HL-60/S4 treated with retinoic acid at 250 ng/mL for 4 days and 3 days (cell line): Measurements from ENCODE around the gene FAM200B.

ENCODE experiments used
- in situ Hi-C: fragments of 300-500 bp; cut with MboI; formaldehyde crosslinking; loops from 2 replicates; pipeline ENCODE4 v1.7.0; 2022; ENCODE audit warnings: low sequenced_read_pairs

Gene FAM200B

DNA sequence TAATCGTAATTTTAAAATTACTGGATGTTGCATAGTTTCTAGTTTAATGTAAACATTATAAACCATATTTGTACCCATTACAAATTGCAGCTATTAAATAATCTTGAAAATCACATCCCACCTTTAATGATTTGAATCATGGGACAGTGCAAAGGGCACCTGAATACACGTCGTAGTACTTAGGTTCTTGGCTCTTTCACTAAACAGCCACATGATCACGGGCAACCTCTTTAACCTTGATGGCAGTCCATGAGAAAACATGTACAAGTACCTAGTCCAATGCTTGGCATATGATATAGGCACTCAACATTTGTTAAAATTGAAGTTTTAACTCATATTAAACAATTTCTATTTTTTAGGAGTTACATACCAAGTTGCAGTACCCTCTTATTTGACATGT, 14.6 kb upstream of the FAM200B start:
- in situ Hi-C loops: no loop called here

DNA sequence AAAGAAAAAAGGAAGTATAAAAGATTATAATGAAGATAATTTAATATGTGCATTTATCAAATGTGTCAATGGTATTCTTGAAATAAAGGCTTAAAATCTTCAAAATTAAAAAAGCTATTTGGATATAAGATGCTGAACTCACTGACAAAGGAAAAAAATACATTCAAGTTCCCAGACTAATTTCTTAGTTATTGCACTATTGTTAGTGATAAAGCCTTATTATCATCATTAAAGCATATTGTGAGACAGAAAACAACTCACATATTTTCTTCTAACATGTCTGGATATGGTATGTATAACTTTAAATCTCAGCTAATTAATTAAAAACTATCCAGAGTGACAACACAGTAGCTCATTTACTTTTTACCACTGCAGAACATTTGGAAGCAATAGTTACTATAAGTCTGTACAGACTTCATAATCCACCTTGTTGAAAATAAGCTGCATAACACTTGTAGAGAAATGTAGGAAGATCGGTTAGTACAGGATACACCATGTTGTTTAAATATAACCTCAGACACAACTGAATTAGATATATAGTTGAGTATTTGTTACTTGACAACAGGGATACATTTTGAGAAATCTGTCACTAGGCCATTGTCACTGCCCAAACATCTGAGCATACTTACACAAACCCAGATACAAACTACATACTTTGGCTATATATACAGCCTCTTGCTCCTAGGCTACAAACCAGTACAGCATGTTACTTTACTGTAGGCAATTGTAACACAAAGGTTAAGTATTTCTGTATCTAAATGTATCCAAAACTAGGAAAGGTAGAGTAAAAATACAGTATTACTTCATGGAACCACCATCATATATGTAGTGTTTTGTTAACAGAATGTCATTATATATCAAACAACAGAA, 12.8 kb upstream of the FAM200B start:
- in situ Hi-C loops: no loop called here

DNA sequence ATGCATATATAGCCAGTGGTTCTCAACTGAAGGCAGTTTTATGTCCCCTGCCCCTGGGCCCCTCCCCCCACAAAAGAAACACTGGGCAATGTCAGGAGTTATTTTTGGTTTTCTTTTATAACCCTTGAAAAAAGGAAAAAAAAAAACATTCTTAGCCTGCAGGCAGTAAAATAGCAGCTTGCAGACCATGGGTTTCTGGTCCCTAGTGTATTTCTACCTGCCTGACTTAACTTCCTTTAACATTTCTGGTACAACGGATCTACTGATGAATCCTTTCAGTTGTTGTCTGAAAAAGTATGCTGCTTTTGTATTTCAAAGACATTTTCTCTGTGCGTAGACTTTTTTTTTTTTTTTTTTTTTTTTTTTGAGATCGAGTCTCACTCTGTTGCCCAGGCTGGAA, 11.1 kb upstream of the FAM200B start:
- in situ Hi-C loops: no loop called here

DNA sequence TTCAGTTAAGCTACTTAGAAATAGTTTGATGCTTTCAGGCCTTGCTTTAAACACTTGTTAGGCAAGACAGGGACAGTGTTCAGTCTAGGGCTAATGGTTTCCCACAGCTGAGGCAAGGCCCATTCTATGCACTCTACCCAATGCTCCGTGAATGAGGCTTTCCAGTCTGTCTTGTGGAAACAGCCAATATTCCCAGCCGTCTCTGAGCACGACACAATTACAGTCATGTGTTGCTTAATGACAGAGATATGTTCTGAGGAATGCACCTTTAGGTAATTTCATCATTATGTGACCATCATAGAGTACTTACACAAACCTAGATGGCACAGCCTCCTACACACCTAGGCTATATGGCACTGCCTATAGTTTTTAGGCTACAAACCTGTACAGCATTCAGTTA, 9.5 kb upstream of the FAM200B start:
- in situ Hi-C loops: no loop called here

DNA sequence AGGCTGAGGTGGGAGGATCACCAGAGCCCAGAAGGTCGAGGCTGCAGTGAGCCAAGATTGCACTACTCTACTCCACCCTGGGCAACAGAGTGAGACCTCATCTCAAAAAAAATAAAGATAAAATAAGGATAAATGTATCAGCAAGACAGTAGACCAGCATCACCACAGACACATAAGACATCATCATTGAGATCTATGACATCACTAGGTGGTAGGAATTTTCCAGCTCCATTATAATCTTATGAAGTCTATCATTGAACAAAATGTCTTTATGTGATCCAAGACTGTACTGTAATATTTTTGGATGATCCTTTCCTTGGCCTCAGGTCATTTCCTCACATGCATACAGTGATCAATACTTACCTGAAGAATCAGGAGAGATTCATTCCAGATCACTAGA, 8.3 kb upstream of the FAM200B start:
- in situ Hi-C loops: no loop called here

DNA sequence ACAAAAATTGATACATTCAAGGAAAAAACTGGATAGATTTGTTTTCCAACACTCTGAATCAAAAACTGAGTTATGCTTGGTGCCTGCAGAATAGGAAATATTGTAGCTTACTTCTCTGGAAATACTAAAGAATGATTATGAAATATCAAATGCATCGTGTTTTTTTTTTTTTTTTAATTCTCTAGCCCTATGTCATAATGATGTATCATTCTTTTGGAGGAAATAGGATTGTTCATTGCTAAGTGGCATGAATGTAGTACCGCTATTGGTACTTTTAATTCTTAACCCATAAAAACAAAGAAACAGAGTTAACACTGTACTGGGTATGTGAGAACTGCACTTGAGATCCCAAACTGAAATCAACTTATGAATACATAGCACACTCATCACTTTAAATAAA, 7.6 kb upstream of the FAM200B start:
- in situ Hi-C loops: no loop called here

DNA sequence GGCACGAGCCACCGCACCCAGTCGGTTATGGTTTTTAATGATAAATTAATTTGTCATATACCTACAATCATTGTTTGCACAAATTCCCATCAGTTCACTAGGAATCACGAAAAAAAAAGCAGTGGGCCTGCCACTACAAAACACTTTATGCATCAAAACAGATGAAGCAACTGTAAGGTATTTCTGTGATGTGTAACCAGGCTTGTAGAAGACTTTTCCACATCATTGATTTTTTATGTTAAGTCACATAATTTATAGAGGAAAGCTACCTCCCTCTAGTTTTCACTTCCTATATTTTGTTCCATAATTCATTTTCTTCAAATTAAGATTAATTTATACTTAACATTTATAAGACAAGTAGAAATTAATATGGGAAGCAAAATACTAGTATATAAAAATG, 6.7 kb upstream of the FAM200B start:
- in situ Hi-C loops: no loop called here

DNA sequence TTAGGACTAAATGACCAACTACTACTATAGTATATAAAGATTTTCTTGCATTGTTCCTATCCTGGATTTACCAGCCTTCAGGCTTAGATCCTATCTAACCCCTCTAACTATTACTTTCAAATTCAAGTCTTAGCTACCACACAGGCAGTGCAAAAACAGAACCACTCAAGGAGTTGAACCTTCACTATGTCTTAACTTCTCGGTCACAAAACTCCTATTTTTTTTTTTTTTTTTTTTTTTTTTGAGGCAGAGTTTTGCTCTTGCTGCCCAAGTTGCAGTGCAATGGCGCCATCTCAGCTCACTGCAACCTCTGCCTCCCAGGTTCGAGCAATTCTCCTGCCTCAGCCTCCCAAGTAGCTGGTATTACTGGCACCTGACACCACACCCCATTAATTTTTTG, 6.3 kb upstream of the FAM200B start:
- in situ Hi-C loops: no loop called here

DNA sequence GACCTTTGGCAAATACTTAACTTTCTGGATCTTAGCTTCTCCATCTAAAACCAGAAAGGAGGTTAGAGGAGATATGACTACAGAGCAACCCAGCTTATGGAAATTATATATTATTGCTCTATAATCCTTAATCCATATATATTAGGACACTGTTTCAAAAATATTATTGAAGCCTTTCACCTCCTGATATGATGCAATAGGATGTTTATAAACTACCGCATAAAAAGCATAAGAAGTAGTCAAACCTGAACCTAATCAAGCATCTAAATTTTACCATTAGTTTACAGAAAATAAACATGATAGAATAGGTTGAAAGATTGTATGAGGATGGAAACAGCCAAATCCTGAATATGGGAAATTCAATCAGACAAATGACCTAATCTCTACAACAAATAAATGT, 5.6 kb upstream of the FAM200B start:
- in situ Hi-C loops: no loop called here

DNA sequence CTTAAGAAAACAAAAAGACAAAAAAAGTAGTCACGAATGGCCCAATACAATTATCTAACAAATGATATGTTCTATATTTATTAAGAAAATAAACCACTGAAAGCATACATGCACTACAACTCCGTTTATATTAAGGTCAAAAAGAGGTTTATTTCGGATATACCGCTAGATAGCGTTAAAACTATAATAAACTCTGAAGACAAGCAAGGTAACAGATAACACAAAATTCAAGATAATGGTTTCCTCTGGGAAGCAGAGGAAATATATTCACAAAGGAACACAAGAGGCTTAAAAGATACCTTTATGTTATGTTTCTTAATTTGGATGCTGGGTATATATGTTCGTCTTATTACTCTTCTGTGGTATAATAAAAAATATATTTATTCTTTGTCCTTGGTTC, 4.7 kb upstream of the FAM200B start:
- in situ Hi-C loops: no loop called here

DNA sequence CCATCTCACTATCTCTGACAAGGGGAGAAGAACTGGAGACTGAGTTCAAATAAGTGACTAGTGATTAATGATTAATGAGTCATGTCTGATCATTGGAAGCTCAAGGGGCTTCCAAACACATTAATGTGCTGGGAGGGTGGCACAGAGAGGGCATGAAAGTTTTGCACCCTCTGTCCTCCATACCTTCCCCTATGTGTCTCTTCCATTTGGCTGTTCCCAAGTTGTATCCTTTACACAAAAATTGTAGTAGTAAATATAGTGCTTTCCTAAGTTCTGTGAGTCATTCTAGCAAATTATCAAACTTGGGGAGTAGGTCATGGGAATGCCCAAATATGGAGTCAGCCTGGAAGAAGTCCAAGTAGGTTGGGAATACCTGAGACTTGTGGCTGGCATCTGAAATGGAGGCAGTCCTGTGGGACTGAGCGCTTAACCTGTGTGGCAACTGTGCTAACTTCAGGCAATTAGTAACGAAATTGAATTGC, 4.1 kb upstream of the FAM200B start:
- in situ Hi-C loops: no loop called here

DNA sequence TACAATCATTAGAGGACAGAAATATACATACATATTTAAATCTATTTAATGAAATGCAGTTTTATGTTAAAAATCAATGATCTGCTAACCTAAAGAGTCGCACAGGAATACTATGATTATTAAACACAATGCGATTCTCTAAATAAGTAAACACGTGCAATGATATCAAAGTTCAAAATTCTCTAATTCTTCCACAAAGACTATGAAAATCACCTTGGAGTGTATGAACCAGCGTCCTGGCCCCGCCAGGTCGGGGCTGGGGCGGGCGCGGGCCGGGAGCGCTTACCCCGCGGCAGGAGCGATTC, 608 bp upstream of the FAM200B start:
- in situ Hi-C loops: no loop called here

DNA sequence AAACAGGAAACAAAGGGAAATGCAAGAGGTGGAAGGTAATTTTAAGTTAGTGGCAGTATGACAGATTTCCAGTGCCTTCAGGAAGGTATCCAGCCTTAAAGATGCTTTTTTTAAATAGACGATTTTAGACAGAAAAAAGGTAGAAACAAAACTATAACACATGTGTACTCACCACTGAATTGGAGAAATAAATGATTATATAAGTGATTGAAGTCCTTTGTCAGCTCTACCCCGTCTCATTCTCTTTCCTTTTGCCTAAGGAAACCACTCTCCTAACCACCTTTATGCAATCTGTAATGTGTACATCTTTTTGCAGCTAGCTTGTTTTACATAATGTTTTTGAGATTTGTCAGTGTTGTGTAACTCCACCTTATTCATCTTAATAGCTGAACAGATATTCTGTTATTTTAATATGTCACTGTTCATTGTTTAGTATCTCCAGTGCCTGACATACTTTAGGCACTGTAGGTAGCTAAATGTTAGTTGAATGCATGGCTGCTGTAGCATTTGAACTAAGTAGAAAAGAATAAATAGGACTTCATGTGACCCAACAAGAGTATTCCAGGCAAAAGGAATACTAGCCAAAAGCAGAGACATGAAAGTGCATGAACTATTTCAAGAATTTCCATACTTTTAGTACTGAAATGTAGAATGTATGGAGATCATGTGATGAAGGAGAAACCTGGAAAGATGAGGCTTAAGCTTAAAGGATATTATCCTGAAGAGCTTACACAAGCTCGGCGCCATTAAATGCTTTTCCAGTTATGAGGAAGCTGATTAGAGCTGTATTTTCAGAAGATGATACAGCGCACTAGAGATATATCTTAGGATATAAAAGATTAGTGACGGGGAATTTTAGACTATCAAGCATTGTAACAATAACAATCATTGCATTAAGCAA, 865 bp downstream of the FAM200B start:
- in situ Hi-C loops: no loop called here

DNA sequence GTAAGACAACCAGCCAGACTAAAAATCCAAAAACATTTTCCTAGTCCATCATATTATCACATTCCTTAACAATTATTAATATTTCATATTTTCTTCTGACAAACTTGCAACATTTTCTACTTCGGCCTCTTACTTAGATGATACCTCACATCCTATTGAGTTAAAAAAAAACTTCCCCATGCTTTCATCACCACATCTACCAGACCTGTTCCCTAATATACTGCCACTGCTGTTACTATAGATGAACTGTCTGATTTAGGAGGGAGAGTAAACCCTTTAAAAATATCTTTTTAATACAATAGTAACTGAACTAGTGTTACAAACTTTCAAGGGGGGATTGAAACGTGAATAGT, 1.5 kb downstream of the FAM200B start:
- in situ Hi-C loops: no loop called here

DNA sequence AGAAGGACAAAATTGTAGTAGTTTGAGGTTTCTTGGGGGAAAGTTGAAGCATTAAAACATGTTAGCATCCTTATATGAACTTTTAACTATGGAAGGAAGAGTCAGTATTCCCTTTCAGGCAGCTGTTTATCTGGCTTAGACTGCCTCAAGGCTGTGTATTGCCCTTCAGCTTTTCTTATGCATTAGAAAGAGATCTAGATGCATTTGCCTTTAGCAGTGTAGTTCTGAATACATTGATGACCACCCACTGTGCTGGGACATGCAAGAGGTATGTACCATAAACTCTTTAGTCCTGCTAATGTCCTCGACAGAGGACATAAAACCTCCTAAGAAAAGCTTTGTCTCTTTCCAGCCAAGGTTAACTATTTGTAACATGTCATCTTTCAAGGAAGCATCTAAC, 2.9 kb downstream of the FAM200B start:
- in situ Hi-C loops: no loop called here

DNA sequence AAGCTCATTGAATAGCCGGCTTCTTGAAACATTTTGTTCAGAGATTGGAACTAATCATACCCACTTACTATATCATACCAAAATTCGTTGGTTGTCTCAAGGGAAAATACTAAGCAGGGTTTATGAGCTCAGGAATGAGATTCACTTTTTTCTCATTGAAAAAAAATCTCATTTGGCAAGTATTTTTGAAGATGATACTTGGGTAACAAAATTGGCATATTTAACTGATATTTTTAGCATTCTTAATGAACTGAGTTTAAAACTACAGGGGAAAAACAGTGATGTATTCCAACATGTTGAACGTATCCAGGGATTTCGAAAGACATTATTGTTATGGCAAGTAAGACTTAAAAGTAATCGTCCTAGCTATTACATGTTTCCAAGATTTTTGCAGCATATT, 6.4 kb downstream of the FAM200B start:
- in situ Hi-C loops: no loop called here

DNA sequence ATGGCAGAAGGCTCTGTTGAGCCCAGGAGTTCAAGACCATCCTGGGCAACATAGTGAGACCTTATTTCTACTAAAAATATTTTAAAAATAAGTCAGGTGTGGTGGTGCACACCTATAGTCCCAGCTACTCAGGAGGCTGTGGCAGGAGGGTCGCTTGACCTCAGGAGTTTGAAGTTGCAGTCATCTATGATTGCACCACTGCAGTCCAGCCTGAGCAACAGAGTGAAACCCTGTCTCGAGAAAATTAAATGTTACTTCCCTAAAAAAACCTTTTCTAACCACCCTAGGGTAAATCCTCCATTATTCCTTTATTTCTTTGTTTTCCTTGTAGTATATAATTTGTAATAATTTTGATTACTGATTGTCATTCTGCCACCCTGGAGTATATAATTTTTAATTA, 7.9 kb downstream of the FAM200B start:
- in situ Hi-C loops: no loop called here

DNA sequence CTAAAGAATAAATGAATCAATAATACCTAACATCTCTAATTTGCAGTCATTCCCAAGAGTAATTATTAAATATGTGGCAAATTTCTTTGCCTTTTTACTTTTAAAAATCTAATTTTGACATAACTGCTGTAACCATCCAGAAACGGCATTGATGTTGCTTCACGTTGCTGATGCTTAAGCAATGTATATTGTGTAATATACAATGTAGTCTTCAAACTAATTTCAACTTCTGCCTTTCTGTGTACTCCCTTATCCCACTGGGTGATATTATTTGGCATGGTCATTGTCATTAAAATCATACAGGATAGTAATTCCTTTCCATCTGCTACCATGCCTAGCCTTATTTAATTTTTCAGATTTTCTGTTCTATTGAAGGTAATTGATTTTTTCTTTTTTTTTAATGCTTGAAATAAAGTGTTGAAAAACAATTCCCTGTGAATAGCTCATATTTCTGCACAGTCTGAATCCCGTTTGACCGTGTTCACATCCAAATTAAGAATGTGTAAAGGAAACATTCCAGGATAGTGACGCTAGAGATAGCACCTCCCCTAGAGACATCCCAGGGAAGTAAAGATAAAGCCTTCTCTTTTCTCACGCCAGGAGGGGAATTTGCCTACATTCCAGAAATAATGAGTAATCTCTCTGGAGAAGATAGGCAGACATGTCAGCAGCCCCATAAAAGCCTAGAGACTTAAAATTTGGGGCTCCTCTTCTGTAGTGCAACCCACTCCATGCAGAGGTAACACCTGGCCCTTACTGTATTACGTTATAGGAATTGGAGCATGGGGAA, 8.6 kb downstream of the FAM200B start:
- in situ Hi-C loops: no loop called here

DNA sequence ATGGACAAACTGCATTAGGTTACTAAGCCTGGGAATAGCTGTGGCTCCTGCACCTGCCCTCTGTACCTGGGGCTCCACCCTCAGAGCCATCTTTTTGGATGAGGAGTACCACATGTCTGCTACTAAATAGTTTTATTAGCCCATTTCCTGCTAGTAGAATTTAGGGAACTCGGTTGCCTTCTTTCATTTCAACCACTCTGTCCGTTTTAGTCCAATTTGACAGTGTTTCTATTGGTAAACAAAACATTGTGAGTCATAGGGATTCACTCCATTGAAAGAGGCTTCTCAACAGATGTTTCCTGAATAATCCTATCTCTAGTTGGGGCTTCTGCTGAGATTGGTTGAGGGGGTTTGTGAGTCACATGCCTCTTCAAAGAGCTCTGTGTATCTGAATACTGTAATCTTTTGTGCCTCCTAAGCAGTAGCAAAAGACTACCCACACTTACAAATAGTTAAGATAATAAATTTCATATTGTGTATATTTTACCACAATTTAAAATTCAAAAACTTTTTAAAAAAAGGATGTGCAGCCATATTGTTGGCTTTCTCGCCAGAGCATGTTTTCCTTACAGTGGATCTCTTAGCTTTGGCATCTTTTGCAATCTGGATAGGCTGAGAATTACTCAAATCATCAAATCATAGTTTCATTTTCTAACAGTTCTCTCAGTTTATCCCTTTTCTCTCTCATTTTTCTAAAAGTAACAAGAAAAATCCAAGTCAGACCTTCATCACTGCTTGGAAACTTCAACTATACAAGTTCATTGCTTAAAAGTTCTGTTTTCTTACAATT, 9.9 kb downstream of the FAM200B start:
- in situ Hi-C loops: no loop called here

DNA sequence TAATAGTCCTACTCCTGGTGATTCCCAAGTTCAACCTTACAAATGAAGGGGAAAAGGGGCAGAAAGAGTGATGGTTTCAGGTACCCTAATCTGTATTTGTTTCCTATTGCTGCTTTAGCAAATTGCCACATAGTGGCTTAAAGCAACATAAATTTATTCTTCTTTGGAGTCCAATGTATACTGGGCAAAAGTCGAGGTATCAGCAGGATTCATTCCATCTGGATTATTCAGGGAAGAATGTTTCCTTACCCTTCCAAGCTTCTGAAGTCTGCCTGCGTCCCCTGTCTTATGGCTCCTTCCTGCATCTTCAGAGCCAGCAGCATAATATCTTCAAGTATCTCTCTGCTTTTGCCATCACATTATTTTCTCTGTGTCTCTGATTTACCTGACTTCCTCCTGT, 11.0 kb downstream of the FAM200B start:
- in situ Hi-C loops: no loop called here

DNA sequence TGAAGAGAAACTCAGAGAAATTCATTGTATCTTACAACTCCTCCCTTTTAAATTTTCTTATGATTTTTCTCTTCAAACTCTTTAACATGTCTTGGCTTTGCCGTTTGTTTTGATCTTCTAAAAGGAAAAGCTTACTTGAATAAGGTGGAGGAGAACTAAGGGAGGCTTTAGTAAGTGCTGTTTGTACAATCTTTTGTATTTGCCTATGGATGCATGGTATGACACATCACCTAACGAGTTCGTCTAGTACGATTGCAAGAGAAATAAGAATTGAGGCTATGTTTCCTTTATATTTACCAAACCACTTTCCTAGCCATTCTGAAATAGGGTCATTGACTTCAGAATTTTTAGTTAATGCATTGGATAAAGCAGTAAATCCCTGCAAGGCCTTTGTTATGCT, 12.8 kb downstream of the FAM200B start:
- in situ Hi-C loops: no loop called here
